Measurements from ENCODE around the gene DLGAP3. TPM values are rescaled to one million over a fixed set of nuclear protein-coding genes. Genes with fewer than 3 reads are reported as not detected.

Gene DLGAP3
- total and polyA plus RNA-seq, 11 donors, result 0.07 to 0.51 (median 0.10) TPM; not detected in 8

DNA sequence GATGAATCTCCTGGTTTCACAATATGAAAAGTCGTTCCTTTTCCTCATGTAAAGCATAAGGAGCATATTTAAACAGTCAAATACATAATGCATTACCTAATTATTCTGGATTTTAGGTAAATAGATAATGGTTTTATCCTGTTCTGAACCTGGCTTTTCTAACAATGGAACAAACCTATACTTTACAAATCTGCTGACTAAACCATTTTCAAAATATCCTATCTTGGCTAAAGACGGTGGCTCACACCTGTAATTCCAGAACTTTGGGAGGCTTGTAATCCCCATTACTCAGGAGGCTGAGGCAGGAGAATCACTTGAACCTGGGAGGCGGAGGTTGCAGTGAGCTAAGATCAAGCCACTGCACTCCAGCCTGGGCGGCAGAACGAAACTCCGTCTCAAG, 72.8 kb downstream of the DLGAP3 start:
- Histone ChIP-seq H3K27me3 (no peaks in the 10 kb centered on the region), H3K4me1 (peaks cover 4 to 45% (median 30%) of the 10 kb centered on the region in 12 donors), H3K27ac (no peak overlapping the region), H3K36me3 (peaks cover 0 to 38% (median 25%) of the 10 kb centered on the region in 9 donors), H3K9me3 (no peaks in the 10 kb centered on the region), H3K4me3 (no peak overlapping the region)
- DNase-seq, result no peak
- TF ChIP-seq POLR2A (IDR thresholded peaks at IDR 0.05), result no peak
- TF ChIP-seq, protein P1, sequence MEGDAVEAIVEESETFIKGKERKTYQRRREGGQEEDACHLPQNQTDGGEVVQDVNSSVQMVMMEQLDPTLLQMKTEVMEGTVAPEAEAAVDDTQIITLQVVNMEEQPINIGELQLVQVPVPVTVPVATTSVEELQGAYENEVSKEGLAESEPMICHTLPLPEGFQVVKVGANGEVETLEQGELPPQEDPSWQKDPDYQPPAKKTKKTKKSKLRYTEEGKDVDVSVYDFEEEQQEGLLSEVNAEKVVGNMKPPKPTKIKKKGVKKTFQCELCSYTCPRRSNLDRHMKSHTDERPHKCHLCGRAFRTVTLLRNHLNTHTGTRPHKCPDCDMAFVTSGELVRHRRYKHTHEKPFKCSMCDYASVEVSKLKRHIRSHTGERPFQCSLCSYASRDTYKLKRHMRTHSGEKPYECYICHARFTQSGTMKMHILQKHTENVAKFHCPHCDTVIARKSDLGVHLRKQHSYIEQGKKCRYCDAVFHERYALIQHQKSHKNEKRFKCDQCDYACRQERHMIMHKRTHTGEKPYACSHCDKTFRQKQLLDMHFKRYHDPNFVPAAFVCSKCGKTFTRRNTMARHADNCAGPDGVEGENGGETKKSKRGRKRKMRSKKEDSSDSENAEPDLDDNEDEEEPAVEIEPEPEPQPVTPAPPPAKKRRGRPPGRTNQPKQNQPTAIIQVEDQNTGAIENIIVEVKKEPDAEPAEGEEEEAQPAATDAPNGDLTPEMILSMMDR (IDR thresholded peaks at IDR 0.05), result no peak
- WGBS, 4 donors, result 89 to 95% (median 93%) methylated on average over 6 of the region's 6 CpGs
- intact Hi-C loops (cut with DNase I), result no loop called here
- no peak for ATAC-seq

DNA sequence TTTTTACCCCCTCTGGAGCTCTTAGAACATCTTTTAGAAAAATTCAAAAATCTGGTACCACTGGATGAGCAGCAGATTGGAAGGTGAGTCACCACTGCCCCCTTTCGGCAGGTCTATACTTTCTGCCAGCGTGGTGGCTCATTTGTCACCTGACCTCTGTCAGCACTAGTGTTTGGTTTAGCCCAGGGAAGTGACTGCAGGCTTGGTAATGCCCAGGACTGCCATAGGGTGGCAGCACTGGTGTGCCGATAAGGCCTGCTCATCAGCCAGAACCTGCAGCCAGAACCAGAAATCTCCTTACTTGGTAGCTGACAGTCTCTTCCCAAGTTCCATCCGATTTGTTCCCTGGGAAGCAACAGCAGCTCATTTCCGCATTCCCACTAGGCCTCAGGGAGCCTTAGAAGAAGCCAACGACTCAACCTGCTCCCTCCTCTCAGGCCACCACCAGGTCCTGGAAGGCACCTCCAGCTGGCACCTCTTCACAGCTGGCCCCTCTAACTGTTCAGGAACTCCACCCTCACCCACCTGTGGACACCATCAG, 76.7 kb downstream of the DLGAP3 start:
- peak; percentile 86 to 90 (median 88) for DNase-seq
- ATAC-seq, result peak; percentile 83 to 95 (median 94)
- H3K9me3 ChIP-seq, result no peaks in the 10 kb centered on the region
- peak overlapping the region in 10 of 12 donors; percentile 1 to 77 (median 56) for H3K27ac ChIP-seq
- intact Hi-C loops (cut with DNase I), result loop anchor here in 9 of 10 donors (1.0 to 2.0 kb wide), 4 partner anchors 14 to 66 kb away; no protein-coding TSS in a partner anchor
- H3K4me1 ChIP-seq, result peaks cover 0 to 57% (median 32%) of the 10 kb centered on the region in 12 donors
- no peak overlapping the region for H3K4me3 ChIP-seq
- peaks cover 0 to 66% (median 29%) of the 10 kb centered on the region in 9 donors for H3K36me3 ChIP-seq
- no peaks in the 10 kb centered on the region for H3K27me3 ChIP-seq
- TF ChIP-seq, protein P1 (IDR thresholded peaks at IDR 0.05), result peak; percentile 92 to 98 (median 97)
- TF ChIP-seq POLR2A (IDR thresholded peaks at IDR 0.05), result peak in 1 of 2 donors; percentile 12
- WGBS, 4 donors, result 23 to 32% (median 29%) methylated on average over 6 of the region's 6 CpGs

DNA sequence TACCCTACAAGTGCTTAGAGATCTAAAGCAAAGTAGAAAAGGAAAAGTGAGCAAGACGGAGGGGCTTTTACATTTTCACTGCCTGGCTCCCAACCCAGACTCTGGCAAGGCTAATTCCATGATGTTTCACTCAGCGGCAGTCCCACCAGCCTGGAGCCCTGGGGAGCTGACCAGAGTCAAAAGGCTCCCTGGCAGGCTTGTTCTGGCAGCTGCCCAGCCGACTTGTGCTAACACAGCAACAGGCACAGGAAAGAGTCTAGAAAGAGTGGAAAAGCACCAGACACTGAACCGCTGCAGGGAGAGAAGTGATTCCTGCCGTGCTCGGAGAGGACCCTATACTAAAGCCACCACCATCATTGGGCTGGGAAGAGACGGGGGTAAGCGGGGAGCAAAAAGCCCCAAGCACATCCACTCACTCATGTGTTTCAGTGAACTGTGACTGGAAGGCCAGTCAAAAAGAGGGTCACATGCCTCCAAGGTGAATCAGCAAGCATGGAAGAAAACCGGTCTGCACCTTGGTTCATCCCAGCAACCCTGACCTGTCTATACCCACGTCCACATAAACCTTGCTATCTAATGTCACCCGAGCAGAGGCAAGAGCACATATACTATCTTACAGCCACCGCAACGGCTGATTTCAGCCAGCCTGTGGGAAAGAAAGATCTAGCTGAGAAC, 77.9 kb downstream of the DLGAP3 start:
- peak in 3 of 4 donors; percentile 48 to 70 (median 60) for ATAC-seq
- DNase-seq, result peak; percentile 77 to 82 (median 80)

More for the DNA sequence above, 77.9 kb downstream of the DLGAP3 start:
- H3K27me3 ChIP-seq, result no peaks in the 10 kb centered on the region
- H3K4me3 ChIP-seq, result peak overlapping the region in 1 of 12 donors; percentile 16
- H3K27ac ChIP-seq, result peak overlapping the region in 11 of 12 donors; percentile 1 to 77 (median 55)
- 62 to 74% (median 67%) methylated on average over 13 of the region's 13 CpGs for WGBS, 4 donors
- intact Hi-C loops (cut with DNase I), result loop anchor here (1.0 to 2.0 kb wide), 5 partner anchors 59 to 65 kb away; partner anchors contain the start of gene GJA4 (in 1 of the 10)
- H3K9me3 ChIP-seq, result no peaks in the 10 kb centered on the region
- no peak for TF ChIP-seq POLR2A (IDR thresholded peaks at IDR 0.05)
- TF ChIP-seq, protein P1 (IDR thresholded peaks at IDR 0.05), result no peak
- peaks cover 0 to 57% (median 31%) of the 10 kb centered on the region in 12 donors for H3K4me1 ChIP-seq
- H3K36me3 ChIP-seq, result peaks cover 0 to 72% (median 29%) of the 10 kb centered on the region in 9 donors

Data from heart left ventricle (tissue), 16 donors.